ENCODE measurements around the gene KCNQ4. TPM values are rescaled to one million over a fixed set of nuclear protein-coding genes. Genes with fewer than 3 reads are reported as not detected.

The KCNQ4 gene
- total and polyA plus RNA-seq, 2 donors (not counting 1 experiment from before 2014, with no cell fraction given), result 0.16 to 0.20 TPM

- intact Hi-C loops (cut with micrococcal nuclease), result no loop called here
- no peak for DNase-seq
- no peak overlapping the region for H3K4me3 Mint-ChIP-seq
- no peak overlapping the region for H3K27ac Mint-ChIP-seq
- Histone ChIP-seq H3K4me2 (replicated peaks; ENCODE audit: low read depth, low read length, poor library complexity, severe bottlenecking) (no peak overlapping the region), H3K4me1 (ENCODE audit: control insufficient read depth in 2 of 2, insufficient read depth in 2 of 2, low read length in 2 of 2) (peaks cover 12 to 13% of the 10 kb centered on the region in 2 donors), H3K9ac (ENCODE audit: low read length) (no peak overlapping the region), H3K9me3 (ENCODE audit: control extremely low read depth in 1 of 3, control insufficient read depth in 2 of 3, insufficient read depth in 1 of 3, low read length in 2 of 3) (no peaks in the 10 kb centered on the region), H3K79me2 (ENCODE audit: control insufficient read depth, insufficient read depth, low read length) (peaks cover 86% of the 10 kb centered on the region), H4K20me1 (ENCODE audit: control insufficient read depth, insufficient read depth, low read length, poor library complexity, severe bottlenecking) (peaks cover 68% of the 10 kb centered on the region), H3K27me3 (replicated peaks in 1 of 4; ENCODE audit: control extremely low read depth in 1 of 4, control insufficient read depth in 3 of 4, insufficient read depth in 4 of 4, low read length in 3 of 4) (no peaks in the 10 kb centered on the region), H3K27ac (ENCODE audit: low read length in 2 of 2) (no peak overlapping the region), H3K4me3 (ENCODE audit: control extremely low read depth in 1 of 5, extremely low read depth in 1 of 5, insufficient read depth in 1 of 5, low read depth in 2 of 5, low read length in 4 of 5) (no peak overlapping the region), H3K36me3 (replicated peaks in 1 of 2; ENCODE audit: control extremely low read depth in 1 of 2, control insufficient read depth in 1 of 2, extremely low read depth in 1 of 2, insufficient read depth in 2 of 2, low read length in 1 of 2) (peaks cover 9 to 54% of the 10 kb centered on the region in 2 experiments), H2AFZ (ENCODE audit: insufficient read depth, low read depth, low read length, poor library complexity, severe bottlenecking) (no peak overlapping the region)
- ChIA-PET POLR2A (interaction anchor here (0.6 kb wide), 1 partner anchor 24 kb away, joined by 3 read pairs; no protein-coding TSS in a partner anchor), CTCF (interaction anchor here (1.1 kb wide), 1 partner anchor 35 kb away, joined by 3 read pairs; no protein-coding TSS in a partner anchor)
- H3K4me1 Mint-ChIP-seq, result peaks cover 49% of the 10 kb centered on the region
- no peaks in the 10 kb centered on the region for H3K27me3 Mint-ChIP-seq
- no peak for ATAC-seq (ENCODE audit: low read depth)
- WGBS (ENCODE audit: insufficient coverage), result 100% methylated on average over 1 of the region's 6 CpGs
- no peaks in the 10 kb centered on the region for H3K9me3 Mint-ChIP-seq (ENCODE audit: insufficient read depth)
- no peak for TF ChIP-seq CTCF (IDR thresholded peaks at IDR 0.05)
- no peak for TF ChIP-seq EZH2 (IDR thresholded peaks at IDR 0.05; ENCODE audit: borderline replicate concordance, insufficient read depth, low read depth, low read length, poor library complexity, severe bottlenecking)
Measured at GRCh38 chr1:40738831-40739230, 44.8 kb upstream of the KCNQ4 start.

- WGBS (ENCODE audit: insufficient coverage), result 100% methylated on average over 2 of the region's 3 CpGs
- ATAC-seq (ENCODE audit: low read depth) (no peak), DNase-seq (no peak)
- peaks cover 70% of the 10 kb centered on the region for H4K20me1 ChIP-seq (ENCODE audit: control insufficient read depth, insufficient read depth, low read length, poor library complexity, severe bottlenecking)
- H3K79me2 ChIP-seq (ENCODE audit: control insufficient read depth, insufficient read depth, low read length), result peaks cover 88% of the 10 kb centered on the region
- H3K36me3 ChIP-seq (replicated peaks in 1 of 2; ENCODE audit: control extremely low read depth in 1 of 2, control insufficient read depth in 1 of 2, extremely low read depth in 1 of 2, insufficient read depth in 2 of 2, low read length in 1 of 2), result peaks cover 9 to 61% of the 10 kb centered on the region in 2 experiments
- H3K4me3 ChIP-seq (ENCODE audit: control extremely low read depth in 1 of 5, extremely low read depth in 1 of 5, insufficient read depth in 1 of 5, low read depth in 2 of 5, low read length in 4 of 5), result no peak overlapping the region
- no peak overlapping the region for H3K9ac ChIP-seq (ENCODE audit: low read length)
- H3K27ac Mint-ChIP-seq, result peak overlapping the region; percentile 5
- H3K4me1 Mint-ChIP-seq, result peaks cover 49% of the 10 kb centered on the region
- H3K27me3 Mint-ChIP-seq, result no peaks in the 10 kb centered on the region
- no peak overlapping the region for H2AFZ ChIP-seq (ENCODE audit: insufficient read depth, low read depth, low read length, poor library complexity, severe bottlenecking)
- intact Hi-C loops (cut with micrococcal nuclease), result no loop called here
- H3K9me3 ChIP-seq (ENCODE audit: control extremely low read depth in 1 of 3, control insufficient read depth in 2 of 3, insufficient read depth in 1 of 3, low read length in 2 of 3), result no peaks in the 10 kb centered on the region
- no peak overlapping the region for H3K27ac ChIP-seq (ENCODE audit: low read length in 2 of 2)
- no peaks in the 10 kb centered on the region for H3K27me3 ChIP-seq (replicated peaks in 1 of 4; ENCODE audit: control extremely low read depth in 1 of 4, control insufficient read depth in 3 of 4, insufficient read depth in 4 of 4, low read length in 3 of 4)
- ChIA-PET CTCF (interaction anchor here (1.1 kb wide), 1 partner anchor 35 kb away, joined by 3 read pairs; no protein-coding TSS in a partner anchor), POLR2A (interaction anchor here (0.6 kb wide), 1 partner anchor 25 kb away, joined by 3 read pairs; no protein-coding TSS in a partner anchor)
- peaks cover 12 to 13% of the 10 kb centered on the region in 2 donors for H3K4me1 ChIP-seq (ENCODE audit: control insufficient read depth in 2 of 2, insufficient read depth in 2 of 2, low read length in 2 of 2)
- no peaks in the 10 kb centered on the region for H3K9me3 Mint-ChIP-seq (ENCODE audit: insufficient read depth)
- no peak overlapping the region for H3K4me2 ChIP-seq (replicated peaks; ENCODE audit: low read depth, low read length, poor library complexity, severe bottlenecking)
- H3K4me3 Mint-ChIP-seq, result no peak overlapping the region
- TF ChIP-seq CTCF (IDR thresholded peaks at IDR 0.05) (no peak), EZH2 (IDR thresholded peaks at IDR 0.05; ENCODE audit: borderline replicate concordance, insufficient read depth, low read depth, low read length, poor library complexity, severe bottlenecking) (no peak)
Measured at GRCh38 chr1:40739455-40740008, 44.1 kb upstream of the KCNQ4 start.

Measured in B cell (primary cell).